ENCODE results near the gene ZDHHC21. TPM values are rescaled to one million over a fixed set of nuclear protein-coding genes. Genes with fewer than 3 reads are reported as not detected.

Gene ZDHHC21
- total and polyA plus RNA-seq, 9 of the 15 experiments (the other 6 are each of a cell fraction or from before 2014, with no cell fraction given) = 0.10 to 1.9 (median 1.00) TPM

GRCh38 chr9:14677872-14678271, 15.4 kb downstream of the ZDHHC21 start:
- Histone ChIP-seq H3K9me1 (ENCODE audit: control insufficient read depth, insufficient read depth, low read length) (no peaks in the 10 kb centered on the region), H3K4me2 (ENCODE audit: insufficient read depth, low read length) (no peak overlapping the region), H3K4me1 (replicated peaks in 1 of 2; ENCODE audit: control insufficient read depth in 2 of 2, insufficient read depth in 2 of 2, low read length in 2 of 2) (no peaks in the 10 kb centered on the region), H3K27me3 (ENCODE audit: control insufficient read depth in 2 of 2, insufficient read depth in 2 of 2, low read length in 2 of 2) (no peaks in the 10 kb centered on the region), H4K20me1 (replicated peaks; ENCODE audit: control insufficient read depth, insufficient read depth, low read length) (no peaks in the 10 kb centered on the region), H3K79me2 (ENCODE audit: control insufficient read depth, insufficient read depth, low read length) (no peaks in the 10 kb centered on the region), H3K4me3 (no peak overlapping the region), H3K27ac (ENCODE audit: extremely low read depth, low read depth, low read length) (no peak overlapping the region), H3K9ac (ENCODE audit: insufficient read depth in 1 of 2, low read depth in 2 of 2, low read length in 2 of 2) (no peak overlapping the region), H3K36me3 (ENCODE audit: control insufficient read depth, insufficient read depth, low read length) (no peaks in the 10 kb centered on the region), H3K9me3 (replicated peaks; ENCODE audit: control insufficient read depth, insufficient read depth, low read depth, low read length) (no peaks in the 10 kb centered on the region), H2AFZ (ENCODE audit: low read depth, low read length) (no peak overlapping the region)
- BruUV-seq (replicated peaks) = no TSS peak
- WGBS (ENCODE audit: insufficient coverage, low coverage, missing lambda C conversion rate) = 31% methylated on average over 6 of the region's 6 CpGs
- in situ Hi-C loops (cut with MboI) = no loop called here
- no peak for ATAC-seq
- DNase-seq (ENCODE audit: extremely low read depth in 1 of 4, low spot score in 3 of 4) = no peak
- ChIA-PET CTCF (ENCODE audit: low intra/inter-chr PET ratio) (no interaction called here), POLR2A (no interaction called here)
- intact Hi-C loops (cut with micrococcal nuclease) = no loop called here
- FAIRE-seq = no peak
- peak; percentile 47 for TF ChIP-seq MAFF (IDR thresholded peaks at IDR 0.05; ENCODE audit: low read length)
- TF ChIP-seq HDAC8 (tag; IDR thresholded peaks at IDR 0.05) = no peak
- no peak for TF ChIP-seq NRF1 (conservative IDR thresholded peaks at IDR 0.05 in 1 of 2, IDR thresholded peaks at IDR 0.05 in 1 of 2)
- no peak for TF ChIP-seq ZNF780A (CRISPR knock-in tag; IDR thresholded peaks at IDR 0.05)
- no peak for TF ChIP-seq CBFA2T2 (conservative IDR thresholded peaks at IDR 0.05)
- no peak for TF ChIP-seq ZNF212 (CRISPR knock-in tag; IDR thresholded peaks at IDR 0.05)
- peak; percentile 28; the same call in 1 of the 2 replicates for TF ChIP-seq MAFK (IDR thresholded peaks at IDR 0.05; ENCODE audit: low read length)
- TF ChIP-seq MAFG (tag; conservative IDR thresholded peaks at IDR 0.05) = peak; percentile 67
- peak; percentile 79 for TF ChIP-seq ZNF316 (IDR thresholded peaks at IDR 0.05)
- peak; percentile 70 for TF ChIP-seq C11orf30 (IDR thresholded peaks at IDR 0.05; ENCODE audit: low read depth)

Measured in K562 (cell line).